Nephron (organoid): ENCODE measurements around the gene PLA2G4D.

Source experiments
- H3K27ac Mint-ChIP-seq, 3 experiments: 2 replicates each; pipeline ENCODE4 v1.8.0; 2020; ENCODE audit warnings: mixed read lengths in 3 of 3, mild to moderate bottlenecking in 2 of 3, moderate library complexity in 1 of 3
- H3K27me3 Mint-ChIP-seq: 2 replicates; pipeline ENCODE4 v1.8.0; 2021; ENCODE audit warnings: low read depth, mild to moderate bottlenecking, moderate library complexity, mixed read lengths
- H3K36me3 Mint-ChIP-seq: 2 replicates; pipeline ENCODE4 v1.8.0; 2020; ENCODE audit warnings: low read depth, mixed read lengths
- H3K4me1 Mint-ChIP-seq: 2 replicates; pipeline ENCODE4 v1.8.0; 2020; ENCODE audit warnings: mixed read lengths
- H3K4me3 Mint-ChIP-seq, 3 experiments: 2 replicates each; pipeline ENCODE4 v1.8.0; 2020; ENCODE audit warnings: mild to moderate bottlenecking in 3 of 3, mixed read lengths in 3 of 3, moderate library complexity in 2 of 3
- H3K9me3 Mint-ChIP-seq: 2 replicates; pipeline ENCODE4 v1.8.0; 2020; ENCODE audit warnings: mixed read lengths
- CTCF ChIP-seq, 3 experiments: fragments of 200-600 bp; sonication (generic); IDR thresholded peaks; one replicate each; pipeline ENCODE4 v1.5.0; 2021; ENCODE audit warnings: antibody characterized with exemption in 3 of 3; ENCODE audit not compliant: unreplicated experiment in 3 of 3

The PLA2G4D gene

GRCh38 chr15:42139596-42139995 is 45.2 kb upstream of the PLA2G4D start:
- peaks cover 24% of the 10 kb centered on the region for H3K27me3 Mint-ChIP-seq
- H3K27ac Mint-ChIP-seq = no peak overlapping the region
- H3K36me3 Mint-ChIP-seq = no peaks in the 10 kb centered on the region
- no peak for TF ChIP-seq CTCF (IDR thresholded peaks at IDR 0.05; ENCODE audit: unreplicated experiment in 3 of 3)
- H3K4me1 Mint-ChIP-seq = no peaks in the 10 kb centered on the region
- peaks cover 3% of the 10 kb centered on the region for H3K9me3 Mint-ChIP-seq
- no peak overlapping the region for H3K4me3 Mint-ChIP-seq

- no peak overlapping the region for H3K4me3 Mint-ChIP-seq
- H3K4me1 Mint-ChIP-seq = no peaks in the 10 kb centered on the region
- peaks cover 3% of the 10 kb centered on the region for H3K9me3 Mint-ChIP-seq
- no peak overlapping the region for H3K27ac Mint-ChIP-seq
- H3K36me3 Mint-ChIP-seq = no peaks in the 10 kb centered on the region
- no peak for TF ChIP-seq CTCF (IDR thresholded peaks at IDR 0.05; ENCODE audit: unreplicated experiment in 3 of 3)
- H3K27me3 Mint-ChIP-seq = peaks cover 24% of the 10 kb centered on the region
Observed at GRCh38 chr15:42138968-42139386, 44.6 kb upstream of the PLA2G4D start.

GRCh38 chr15:42138411-42138810 is 44.0 kb upstream of the PLA2G4D start:
- Mint-ChIP-seq H3K4me3 (no peak overlapping the region), H3K36me3 (no peaks in the 10 kb centered on the region), H3K4me1 (no peaks in the 10 kb centered on the region), H3K27me3 (peaks cover 24% of the 10 kb centered on the region), H3K9me3 (peaks cover 3% of the 10 kb centered on the region), H3K27ac (no peak overlapping the region)
- no peak for TF ChIP-seq CTCF (IDR thresholded peaks at IDR 0.05; ENCODE audit: unreplicated experiment in 3 of 3)

- Mint-ChIP-seq H3K9me3 (peaks cover 3% of the 10 kb centered on the region), H3K4me3 (no peak overlapping the region), H3K27ac (peak overlapping the region in 1 of 3 experiments; percentile 1), H3K4me1 (no peaks in the 10 kb centered on the region), H3K27me3 (peaks cover 24% of the 10 kb centered on the region), H3K36me3 (no peaks in the 10 kb centered on the region)
- TF ChIP-seq CTCF (IDR thresholded peaks at IDR 0.05; ENCODE audit: unreplicated experiment in 3 of 3) = peak; percentile 45 to 66 (median 61)
Observed at GRCh38 chr15:42137461-42138261, 43.3 kb upstream of the PLA2G4D start.

GRCh38 chr15:42136513-42136912 is 42.2 kb upstream of the PLA2G4D start:
- Mint-ChIP-seq H3K36me3 (no peaks in the 10 kb centered on the region), H3K9me3 (peaks cover 3% of the 10 kb centered on the region), H3K4me3 (no peak overlapping the region), H3K27ac (no peak overlapping the region), H3K27me3 (peaks cover 26% of the 10 kb centered on the region), H3K4me1 (no peaks in the 10 kb centered on the region)
- TF ChIP-seq CTCF (IDR thresholded peaks at IDR 0.05; ENCODE audit: unreplicated experiment in 3 of 3) = no peak

GRCh38 chr15:42135351-42135750 is 41.0 kb upstream of the PLA2G4D start:
- no peak overlapping the region for H3K27ac Mint-ChIP-seq
- no peak overlapping the region for H3K4me3 Mint-ChIP-seq
- H3K4me1 Mint-ChIP-seq = no peaks in the 10 kb centered on the region
- H3K9me3 Mint-ChIP-seq = peaks cover 3% of the 10 kb centered on the region
- TF ChIP-seq CTCF (IDR thresholded peaks at IDR 0.05; ENCODE audit: unreplicated experiment in 3 of 3) = no peak
- peaks cover 31% of the 10 kb centered on the region for H3K27me3 Mint-ChIP-seq
- H3K36me3 Mint-ChIP-seq = no peaks in the 10 kb centered on the region
